ENCODE data around the gene KLF15.

The KLF15 gene

DNA sequence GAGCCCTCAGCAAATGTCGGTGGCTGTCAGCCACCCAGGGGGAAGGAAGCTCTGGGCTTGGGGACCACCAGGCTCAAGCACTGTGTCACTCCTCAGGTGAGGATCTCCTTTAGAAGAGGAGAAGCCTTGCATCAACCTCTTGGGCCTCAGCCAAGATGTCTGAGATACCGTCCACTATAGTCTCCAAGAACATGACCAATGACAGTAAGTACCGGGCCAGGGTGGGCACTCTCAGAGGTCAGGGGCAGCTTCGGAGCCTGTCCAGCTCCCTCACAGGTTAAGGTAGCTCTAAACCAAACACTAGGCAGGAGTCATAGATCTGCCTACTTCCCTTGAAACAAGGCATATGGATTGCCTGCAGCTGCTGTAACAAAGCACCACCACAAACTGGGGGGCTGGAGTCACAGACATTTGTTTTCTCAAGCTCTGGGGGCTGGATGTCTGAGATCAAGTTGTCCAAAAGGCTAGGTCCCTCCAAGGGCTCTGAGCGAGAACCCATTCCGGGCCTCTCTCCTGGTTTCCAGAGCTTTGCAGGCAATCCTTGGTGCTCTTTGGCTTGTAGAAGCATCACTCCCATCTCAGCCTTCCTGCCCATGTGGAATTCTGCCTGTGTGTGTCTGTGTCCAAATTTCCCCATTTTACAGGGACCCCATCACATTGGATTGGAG, 38.8 kb upstream of the KLF15 start:
- H3K4me1 ChIP-seq (ENCODE audit: control insufficient read depth in 1 of 2, insufficient read depth in 1 of 2, low read depth in 1 of 2, low read length in 1 of 2), result no peaks in the 10 kb centered on the region
- no peaks in the 10 kb centered on the region for H3K36me3 ChIP-seq
- no peak overlapping the region for H3K4me3 ChIP-seq (ENCODE audit: low read depth in 1 of 2, low read length in 1 of 2)
- H3K9me3 ChIP-seq, result no peaks in the 10 kb centered on the region
- peaks cover 65% of the 10 kb centered on the region for H3K27me3 ChIP-seq
- TF ChIP-seq, protein P1, sequence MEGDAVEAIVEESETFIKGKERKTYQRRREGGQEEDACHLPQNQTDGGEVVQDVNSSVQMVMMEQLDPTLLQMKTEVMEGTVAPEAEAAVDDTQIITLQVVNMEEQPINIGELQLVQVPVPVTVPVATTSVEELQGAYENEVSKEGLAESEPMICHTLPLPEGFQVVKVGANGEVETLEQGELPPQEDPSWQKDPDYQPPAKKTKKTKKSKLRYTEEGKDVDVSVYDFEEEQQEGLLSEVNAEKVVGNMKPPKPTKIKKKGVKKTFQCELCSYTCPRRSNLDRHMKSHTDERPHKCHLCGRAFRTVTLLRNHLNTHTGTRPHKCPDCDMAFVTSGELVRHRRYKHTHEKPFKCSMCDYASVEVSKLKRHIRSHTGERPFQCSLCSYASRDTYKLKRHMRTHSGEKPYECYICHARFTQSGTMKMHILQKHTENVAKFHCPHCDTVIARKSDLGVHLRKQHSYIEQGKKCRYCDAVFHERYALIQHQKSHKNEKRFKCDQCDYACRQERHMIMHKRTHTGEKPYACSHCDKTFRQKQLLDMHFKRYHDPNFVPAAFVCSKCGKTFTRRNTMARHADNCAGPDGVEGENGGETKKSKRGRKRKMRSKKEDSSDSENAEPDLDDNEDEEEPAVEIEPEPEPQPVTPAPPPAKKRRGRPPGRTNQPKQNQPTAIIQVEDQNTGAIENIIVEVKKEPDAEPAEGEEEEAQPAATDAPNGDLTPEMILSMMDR (IDR thresholded peaks at IDR 0.05), result no peak
- H3K27ac ChIP-seq, result no peak overlapping the region

DNA sequence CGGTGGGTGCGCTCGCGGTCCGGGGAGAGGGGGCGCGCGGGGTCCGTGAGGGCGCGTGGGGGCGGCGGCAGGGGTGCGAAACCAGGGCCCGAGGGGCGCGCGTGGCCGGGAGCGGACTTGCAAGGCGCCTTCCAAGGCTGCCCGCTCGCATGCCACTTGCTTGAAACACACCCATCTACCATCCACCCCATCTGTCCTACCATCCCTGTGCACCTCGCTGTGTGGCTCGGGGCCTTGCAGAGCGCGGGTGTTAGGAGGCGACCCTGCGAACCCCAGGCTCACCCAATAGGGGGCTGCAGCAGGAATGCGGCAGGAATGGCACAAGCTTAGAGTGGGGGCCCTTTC, 37.7 kb upstream of the KLF15 start:
- Histone ChIP-seq H3K9me3 (no peaks in the 10 kb centered on the region), H3K27ac (no peak overlapping the region), H3K4me3 (ENCODE audit: low read depth in 1 of 2, low read length in 1 of 2) (no peak overlapping the region), H3K36me3 (no peaks in the 10 kb centered on the region), H3K27me3 (peaks cover 75% of the 10 kb centered on the region), H3K4me1 (ENCODE audit: control insufficient read depth in 1 of 2, insufficient read depth in 1 of 2, low read depth in 1 of 2, low read length in 1 of 2) (no peaks in the 10 kb centered on the region)
- TF ChIP-seq, protein P1 (IDR thresholded peaks at IDR 0.05), result no peak

DNA sequence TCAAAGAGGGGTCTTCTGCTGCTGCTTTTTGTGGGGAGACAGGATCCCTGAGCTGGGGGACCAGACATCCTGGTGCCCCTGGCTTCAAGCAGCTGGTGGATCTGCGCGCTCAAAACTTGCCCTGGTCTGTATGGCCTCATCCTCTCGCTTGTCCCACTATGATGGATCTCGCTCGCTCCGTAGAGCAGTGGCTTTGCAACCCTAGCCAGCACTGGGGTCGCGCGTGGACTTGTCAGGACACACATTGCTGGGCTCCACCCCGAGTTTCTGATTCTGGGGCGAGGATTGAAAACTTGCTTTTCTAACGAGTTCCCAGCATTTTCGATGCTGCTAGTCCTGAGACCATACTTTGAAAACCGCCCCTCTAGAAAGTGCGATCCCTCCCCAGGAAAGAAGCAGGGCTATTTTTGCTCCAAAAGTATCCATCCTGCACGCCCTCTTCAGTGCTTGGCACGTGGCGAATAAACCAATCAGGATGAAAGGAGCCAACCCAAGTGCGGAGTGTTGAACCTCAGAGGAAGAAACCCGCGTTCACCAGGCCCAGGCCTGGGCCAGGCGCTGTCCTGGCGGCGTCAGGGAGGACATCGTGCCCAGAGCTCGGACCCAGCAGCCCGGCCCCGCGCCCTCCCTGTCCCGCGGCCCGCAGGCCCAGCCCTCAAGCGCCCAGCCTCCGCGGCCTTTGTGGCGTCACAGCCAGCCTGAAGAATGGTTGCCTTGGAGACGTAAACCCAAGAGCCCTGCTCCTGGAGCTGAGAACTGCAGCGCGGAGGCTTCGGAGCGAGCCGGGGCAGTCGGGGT, 37.2 kb upstream of the KLF15 start, which contains the start of gene CFAP100:
Gene CFAP100, plus strand, starts transcription at position 731 of the 798 bp plus-strand sequence. CDS start 1,092 bp downstream, outside the sequence.
- H3K4me1 ChIP-seq (ENCODE audit: control insufficient read depth in 1 of 2, insufficient read depth in 1 of 2, low read depth in 1 of 2, low read length in 1 of 2), result peaks cover 2% of the 10 kb centered on the region in 2 experiments
- peaks cover 81% of the 10 kb centered on the region for H3K27me3 ChIP-seq
- no peaks in the 10 kb centered on the region for H3K36me3 ChIP-seq
- no peak within 1 kb of the TSS for H3K27ac ChIP-seq
- TF ChIP-seq, protein P1 (IDR thresholded peaks at IDR 0.05), result no peak
- no peak within 1 kb of the TSS for H3K4me3 ChIP-seq (ENCODE audit: low read depth in 1 of 2, low read length in 1 of 2)
- H3K9me3 ChIP-seq, result no peaks in the 10 kb centered on the region

DNA sequence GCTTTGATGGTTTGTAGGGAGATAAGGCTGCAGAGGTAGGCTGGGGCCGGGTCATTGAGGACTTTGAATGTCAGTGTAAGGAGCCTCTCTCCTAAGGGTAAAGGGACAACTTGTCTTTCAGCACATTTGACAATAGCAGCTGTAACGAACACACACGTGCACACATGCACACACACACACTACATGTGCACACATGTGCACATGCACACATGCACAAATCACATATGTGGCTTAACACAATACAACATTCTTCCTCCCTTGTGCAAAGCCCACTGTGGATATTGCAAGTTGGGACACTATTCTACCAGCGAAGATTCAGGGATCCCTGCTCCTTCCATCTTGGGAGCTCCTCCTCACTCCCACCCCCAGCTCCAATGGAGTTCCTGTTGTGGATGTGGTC, 36.4 kb upstream of the KLF15 start:
- no peak overlapping the region for H3K4me3 ChIP-seq (ENCODE audit: low read depth in 1 of 2, low read length in 1 of 2)
- peaks cover 89% of the 10 kb centered on the region for H3K27me3 ChIP-seq
- H3K4me1 ChIP-seq (ENCODE audit: control insufficient read depth in 1 of 2, insufficient read depth in 1 of 2, low read depth in 1 of 2, low read length in 1 of 2), result peaks cover 5 to 7% of the 10 kb centered on the region in 2 experiments
- H3K9me3 ChIP-seq, result no peaks in the 10 kb centered on the region
- no peak overlapping the region for H3K27ac ChIP-seq
- TF ChIP-seq, protein P1 (IDR thresholded peaks at IDR 0.05), result no peak
- H3K36me3 ChIP-seq, result no peaks in the 10 kb centered on the region

DNA sequence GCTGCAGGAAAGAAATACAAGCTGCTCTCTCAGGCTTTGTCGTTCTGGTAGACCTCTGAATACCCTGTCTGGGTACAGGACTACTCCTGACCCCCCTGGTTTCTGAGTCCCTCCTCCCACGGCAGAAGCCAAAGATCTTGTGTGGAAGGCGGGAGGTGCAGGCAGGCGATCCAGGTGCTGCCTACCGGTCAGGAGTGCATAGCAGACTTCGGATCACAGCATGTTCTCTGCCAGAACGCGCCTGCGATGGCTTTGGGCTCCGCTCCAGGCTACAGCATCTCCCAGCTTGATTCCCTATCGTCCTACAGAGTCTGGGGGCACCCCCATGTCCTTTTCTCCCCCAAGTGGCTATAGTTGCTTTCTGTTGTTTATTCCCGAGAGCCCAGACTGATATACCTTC, 35.0 kb upstream of the KLF15 start:
- no peaks in the 10 kb centered on the region for H3K36me3 ChIP-seq
- TF ChIP-seq, protein P1 (IDR thresholded peaks at IDR 0.05), result no peak
- H3K27me3 ChIP-seq, result peaks cover 90% of the 10 kb centered on the region
- H3K4me1 ChIP-seq (ENCODE audit: control insufficient read depth in 1 of 2, insufficient read depth in 1 of 2, low read depth in 1 of 2, low read length in 1 of 2), result peaks cover 5 to 7% of the 10 kb centered on the region in 2 experiments
- H3K4me3 ChIP-seq (ENCODE audit: low read depth in 1 of 2, low read length in 1 of 2), result no peak overlapping the region
- no peak overlapping the region for H3K27ac ChIP-seq
- H3K9me3 ChIP-seq, result no peaks in the 10 kb centered on the region
